ENCODE measurements around the gene FGFR2.

The FGFR2 gene

GRCh38 chr10:121590772-121591171 lies 7.5 kb downstream of the FGFR2 start:
- TF ChIP-seq CTCF (IDR thresholded peaks at IDR 0.05; ENCODE audit: control insufficient read depth, extremely low read depth, insufficient read depth) = no peak
- DNase-seq (ENCODE audit: low read depth) = no peak

GRCh38 chr10:121589553-121589952 lies 8.7 kb downstream of the FGFR2 start:
- peak; percentile 90 for DNase-seq (ENCODE audit: low read depth)
- no peak for TF ChIP-seq CTCF (IDR thresholded peaks at IDR 0.05; ENCODE audit: control insufficient read depth, extremely low read depth, insufficient read depth)

More at GRCh38 chr10:121590772-121591171, 7.5 kb downstream of the FGFR2 start:
- no peak overlapping the region for H3K4me3 ChIP-seq (ENCODE audit: low read depth, low read length)

GRCh38 chr10:121583857-121584256 lies 14.4 kb downstream of the FGFR2 start:
- no peak overlapping the region for H3K4me3 ChIP-seq (ENCODE audit: low read depth, low read length)
- no peak for TF ChIP-seq CTCF (IDR thresholded peaks at IDR 0.05; ENCODE audit: control insufficient read depth, extremely low read depth, insufficient read depth)
- DNase-seq (ENCODE audit: low read depth) = no peak

More at GRCh38 chr10:121589553-121589952, 8.7 kb downstream of the FGFR2 start:
- H3K4me3 ChIP-seq (ENCODE audit: low read depth, low read length) = no peak overlapping the region

- no peak for TF ChIP-seq CTCF (IDR thresholded peaks at IDR 0.05; ENCODE audit: control insufficient read depth, extremely low read depth, insufficient read depth)
- DNase-seq (ENCODE audit: low read depth) = no peak
- no peak overlapping the region for H3K4me3 ChIP-seq (ENCODE audit: low read depth, low read length)
These were observed 15.0 kb downstream of the FGFR2 start for GRCh38 chr10:121583258-121583657.

GRCh38 chr10:121580276-121581116 lies 17.7 kb downstream of the FGFR2 start:
- DNase-seq (ENCODE audit: low read depth) = no peak
- no peak overlapping the region for H3K4me3 ChIP-seq (ENCODE audit: low read depth, low read length)
- TF ChIP-seq CTCF (IDR thresholded peaks at IDR 0.05; ENCODE audit: control insufficient read depth, extremely low read depth, insufficient read depth) = no peak

- no peak overlapping the region for H3K4me3 ChIP-seq (ENCODE audit: low read depth, low read length)
- TF ChIP-seq CTCF (IDR thresholded peaks at IDR 0.05; ENCODE audit: control insufficient read depth, extremely low read depth, insufficient read depth) = no peak
- no peak for DNase-seq (ENCODE audit: low read depth)
These were observed 18.6 kb downstream of the FGFR2 start for GRCh38 chr10:121579656-121580055.

- DNase-seq (ENCODE audit: low read depth) = no peak
- H3K4me3 ChIP-seq (ENCODE audit: low read depth, low read length) = no peak overlapping the region
- TF ChIP-seq CTCF (IDR thresholded peaks at IDR 0.05; ENCODE audit: control insufficient read depth, extremely low read depth, insufficient read depth) = no peak
These were observed 19.3 kb downstream of the FGFR2 start for GRCh38 chr10:121578965-121579364.
